Measurements from ENCODE around the gene PDE10A.

The PDE10A gene

DNA sequence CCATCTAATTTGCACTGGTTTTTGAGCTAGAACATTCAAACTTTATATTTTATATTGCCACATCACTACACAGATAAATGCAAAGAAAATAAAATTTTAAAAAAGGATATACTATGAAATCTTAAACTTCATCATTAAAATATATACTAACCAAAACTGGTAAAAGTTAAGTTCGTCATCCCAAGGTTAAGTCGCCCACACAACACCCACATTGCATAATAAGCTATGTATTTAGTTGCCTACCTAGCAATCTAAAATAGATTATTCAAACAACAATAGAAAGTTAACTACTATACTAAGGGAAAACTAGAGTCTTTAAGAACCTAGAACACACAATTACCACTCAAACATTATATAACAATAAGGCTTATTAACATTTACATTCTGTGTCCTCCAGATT lies 24.5 kb downstream of the PDE10A start:
- no peaks in the 10 kb centered on the region for H3K9me3 ChIP-seq
- no peak overlapping the region for H3K4me3 ChIP-seq
- no peak for DNase-seq
- TF ChIP-seq, protein P1, sequence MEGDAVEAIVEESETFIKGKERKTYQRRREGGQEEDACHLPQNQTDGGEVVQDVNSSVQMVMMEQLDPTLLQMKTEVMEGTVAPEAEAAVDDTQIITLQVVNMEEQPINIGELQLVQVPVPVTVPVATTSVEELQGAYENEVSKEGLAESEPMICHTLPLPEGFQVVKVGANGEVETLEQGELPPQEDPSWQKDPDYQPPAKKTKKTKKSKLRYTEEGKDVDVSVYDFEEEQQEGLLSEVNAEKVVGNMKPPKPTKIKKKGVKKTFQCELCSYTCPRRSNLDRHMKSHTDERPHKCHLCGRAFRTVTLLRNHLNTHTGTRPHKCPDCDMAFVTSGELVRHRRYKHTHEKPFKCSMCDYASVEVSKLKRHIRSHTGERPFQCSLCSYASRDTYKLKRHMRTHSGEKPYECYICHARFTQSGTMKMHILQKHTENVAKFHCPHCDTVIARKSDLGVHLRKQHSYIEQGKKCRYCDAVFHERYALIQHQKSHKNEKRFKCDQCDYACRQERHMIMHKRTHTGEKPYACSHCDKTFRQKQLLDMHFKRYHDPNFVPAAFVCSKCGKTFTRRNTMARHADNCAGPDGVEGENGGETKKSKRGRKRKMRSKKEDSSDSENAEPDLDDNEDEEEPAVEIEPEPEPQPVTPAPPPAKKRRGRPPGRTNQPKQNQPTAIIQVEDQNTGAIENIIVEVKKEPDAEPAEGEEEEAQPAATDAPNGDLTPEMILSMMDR (IDR thresholded peaks at IDR 0.05) = no peak
- H3K27me3 ChIP-seq = no peaks in the 10 kb centered on the region
- no peaks in the 10 kb centered on the region for H3K36me3 ChIP-seq
- intact Hi-C loops (cut with DNase I; ENCODE audit: low total_unique reads) = no loop called here
- H3K27ac ChIP-seq = no peak overlapping the region
- H3K4me1 ChIP-seq = peaks cover 0 to 6% (median 0%) of the 10 kb centered on the region in 4 donors

DNA sequence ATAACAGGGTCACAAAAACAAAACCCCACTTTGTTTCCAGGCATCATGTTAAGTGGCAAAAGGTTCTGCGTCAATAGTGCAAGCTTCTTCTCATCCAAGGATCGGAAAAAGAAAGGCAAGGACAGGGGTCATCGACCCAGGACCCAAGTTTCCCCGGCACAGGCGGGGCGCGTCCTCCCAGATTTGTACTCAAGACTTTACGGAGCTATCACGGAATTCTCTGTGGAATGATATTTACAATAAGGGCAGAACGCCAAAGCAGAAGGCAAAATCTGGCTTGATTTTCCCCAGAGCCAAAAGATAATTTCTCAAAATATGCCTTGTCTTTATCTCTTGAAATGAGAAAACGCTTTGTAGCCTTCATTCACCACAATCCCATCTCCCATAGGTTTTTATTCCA lies 25.5 kb downstream of the PDE10A start:
- no peaks in the 10 kb centered on the region for H3K36me3 ChIP-seq
- H3K27ac ChIP-seq = no peak overlapping the region
- H3K4me3 ChIP-seq = no peak overlapping the region
- intact Hi-C loops (cut with DNase I; ENCODE audit: low total_unique reads) = no loop called here
- no peaks in the 10 kb centered on the region for H3K27me3 ChIP-seq
- peaks cover 0 to 6% (median 0%) of the 10 kb centered on the region in 4 donors for H3K4me1 ChIP-seq
- no peak for DNase-seq
- TF ChIP-seq, protein P1 (IDR thresholded peaks at IDR 0.05) = no peak
- H3K9me3 ChIP-seq = no peaks in the 10 kb centered on the region

DNA sequence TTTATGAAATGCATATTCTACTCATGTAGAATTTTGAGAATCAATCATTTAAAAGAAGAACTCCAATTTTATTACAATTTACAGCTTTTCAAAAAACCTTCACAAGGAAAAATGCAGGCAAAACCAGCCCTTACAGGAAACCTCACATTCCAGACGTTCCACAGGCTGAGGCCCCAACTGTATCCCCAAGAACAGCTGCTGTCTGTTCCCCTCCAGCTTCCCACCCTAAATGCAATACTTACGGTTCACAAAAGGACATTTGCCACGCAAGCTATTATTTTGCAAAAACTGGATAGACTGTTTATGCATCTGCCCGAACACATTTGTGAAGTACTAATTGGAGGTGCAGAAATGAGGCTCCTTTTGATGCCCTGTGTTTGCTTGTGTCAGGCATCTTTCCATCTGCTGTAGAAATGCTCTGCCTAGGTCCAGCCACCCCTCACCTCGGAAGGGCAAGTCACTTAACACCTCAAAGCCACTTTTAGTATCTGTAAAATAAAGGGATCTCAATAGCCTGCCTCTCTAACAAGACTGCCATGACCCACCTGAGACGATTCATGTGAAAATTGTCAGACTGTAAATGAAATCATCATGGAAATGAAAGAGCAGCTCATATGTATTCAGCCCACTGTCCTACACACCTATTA lies 26.5 kb downstream of the PDE10A start:
- no peak for DNase-seq
- H3K9me3 ChIP-seq = no peaks in the 10 kb centered on the region
- no peaks in the 10 kb centered on the region for H3K36me3 ChIP-seq
- H3K27ac ChIP-seq = no peak overlapping the region
- H3K4me1 ChIP-seq = peaks cover 0 to 6% (median 0%) of the 10 kb centered on the region in 4 donors
- no peak overlapping the region for H3K4me3 ChIP-seq
- TF ChIP-seq, protein P1 (IDR thresholded peaks at IDR 0.05) = no peak
- intact Hi-C loops (cut with DNase I; ENCODE audit: low total_unique reads) = no loop called here
- no peaks in the 10 kb centered on the region for H3K27me3 ChIP-seq

DNA sequence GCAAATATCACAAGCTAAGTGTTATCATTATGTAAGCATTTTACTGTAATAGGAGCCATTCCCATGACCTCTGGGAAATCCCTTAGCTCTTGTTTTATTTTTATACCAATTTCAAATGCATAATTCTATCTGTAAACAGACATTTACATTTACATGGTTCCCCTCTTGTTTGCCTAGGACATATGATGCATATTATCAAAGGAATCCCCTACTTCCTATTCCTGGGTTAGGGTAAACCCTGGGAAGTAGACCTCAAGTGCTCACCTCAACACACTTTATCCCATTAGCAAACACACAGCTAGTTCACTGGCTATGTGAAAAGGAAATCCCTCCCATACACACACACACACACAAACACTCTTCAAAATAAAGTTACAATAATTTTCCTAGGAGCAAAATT lies 27.1 kb downstream of the PDE10A start:
- intact Hi-C loops (cut with DNase I; ENCODE audit: low total_unique reads) = no loop called here
- DNase-seq = no peak
- Histone ChIP-seq H3K4me3 (no peak overlapping the region), H3K36me3 (no peaks in the 10 kb centered on the region), H3K27ac (no peak overlapping the region), H3K4me1 (peaks cover 0 to 6% (median 0%) of the 10 kb centered on the region in 4 donors), H3K27me3 (no peaks in the 10 kb centered on the region), H3K9me3 (no peaks in the 10 kb centered on the region)
- TF ChIP-seq, protein P1 (IDR thresholded peaks at IDR 0.05) = no peak

DNA sequence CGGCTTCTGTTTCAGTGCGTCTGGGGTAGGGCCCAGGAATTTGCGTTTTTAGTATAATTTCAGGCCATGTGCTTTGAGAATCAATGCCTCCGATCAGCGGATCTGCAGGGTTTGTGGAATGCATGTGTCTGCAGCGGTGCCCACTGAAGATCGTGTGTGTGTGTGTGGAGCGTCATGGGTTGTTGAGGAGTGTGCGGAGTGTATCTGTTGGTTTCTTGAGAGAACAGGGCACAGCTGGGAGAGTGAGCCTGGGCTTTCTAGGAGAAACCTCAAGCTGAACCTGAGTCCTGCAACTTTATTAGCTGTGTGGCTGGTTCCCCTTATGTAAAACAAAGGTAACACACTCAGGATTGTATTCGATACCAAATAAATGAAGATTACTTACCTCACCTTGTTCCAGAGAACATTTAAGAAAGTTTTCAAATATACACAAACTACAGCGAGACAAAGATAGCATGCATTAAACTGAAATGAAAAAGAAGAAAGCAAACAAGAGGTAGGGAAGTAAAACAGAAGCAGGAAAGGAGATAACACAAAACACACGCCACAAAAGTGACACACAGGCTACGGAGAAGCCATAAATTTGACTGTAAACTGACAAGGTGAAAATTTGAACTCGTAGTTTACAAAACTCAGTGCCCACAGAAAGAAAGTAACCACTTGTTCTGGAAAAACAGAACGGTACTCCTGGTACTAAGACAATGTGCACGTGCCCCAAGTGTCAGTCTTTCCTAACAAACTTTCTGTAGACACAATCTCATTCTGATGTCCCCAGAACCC lies 28.8 kb downstream of the PDE10A start:
- Histone ChIP-seq H3K4me1 (peaks cover 0 to 6% (median 0%) of the 10 kb centered on the region in 4 donors), H3K4me3 (no peak overlapping the region), H3K27me3 (no peaks in the 10 kb centered on the region), H3K9me3 (no peaks in the 10 kb centered on the region), H3K36me3 (no peaks in the 10 kb centered on the region), H3K27ac (no peak overlapping the region)
- TF ChIP-seq, protein P1 (IDR thresholded peaks at IDR 0.05) = no peak
- intact Hi-C loops (cut with DNase I; ENCODE audit: low total_unique reads) = no loop called here
- no peak for DNase-seq

All from tibial artery (tissue), 4 donors.